HEK293 (cell line): Measurements from ENCODE around the gene CTNNBL1.

Experiments
- CTCF ChIA-PET: fragments of 350-600 bp; formaldehyde crosslinking; extraction: SDS; loops from one replicate; lab custom pipeline; 2021; ENCODE audit warnings: antibody characterized with exemption; lab: Yijun Ruan, JAX
- POLR2A ChIA-PET: fragments of 300-600 bp; formaldehyde crosslinking; extraction: SDS; loops from one replicate; lab custom pipeline; 2020; ENCODE audit warnings: antibody characterized with exemption, inconsistent platforms; lab: Yijun Ruan, JAX
- H3K27ac ChIP-seq: fragments of 200-500 bp; sonication (Bioruptor generic); 2 replicates; pipeline ENCODE4 v1.5.1; 2014; ENCODE audit warnings: low read depth, low read length, control low read depth, inconsistent platforms; ENCODE audit errors: extremely low read depth
- H3K36me3 ChIP-seq, 2 experiments: fragments of 200-500 bp in 1 of 2; sonication (Bioruptor generic) in 1 of 2; 1 replicate in 1 of 2; 2 replicates in 1 of 2; pipeline ENCODE4 v1.5.1; 2014 to 2017; ENCODE audit warnings: inconsistent platforms in 2 of 2, low read length in 2 of 2; ENCODE audit not compliant: control insufficient read depth in 2 of 2, insufficient read depth in 1 of 2
- H3K4me1 ChIP-seq: fragments of 200-500 bp; sonication (Bioruptor generic); 2 replicates; pipeline ENCODE4 v1.5.1; 2014; ENCODE audit warnings: mild to moderate bottlenecking, low read length, inconsistent platforms; ENCODE audit not compliant: control insufficient read depth, insufficient read depth
- H3K4me3 ChIP-seq: 2 replicates; pipeline ENCODE4 v1.5.1; 2011; ENCODE audit warnings: low read depth, mild to moderate bottlenecking, control low read depth, low read length, moderate library complexity
- H3K9me3 ChIP-seq: fragments of 200-500 bp; sonication (Bioruptor generic); 2 replicates; pipeline ENCODE4 v1.5.1; 2014; ENCODE audit warnings: low read depth, low read length, inconsistent platforms; ENCODE audit not compliant: control insufficient read depth, insufficient read depth
- HOXC10 ChIP-seq: sonication (generic); formaldehyde crosslinking; IDR thresholded peaks from 2 replicates; pipeline ENCODE4 v1.8.1; 2023; ENCODE audit warnings: mild to moderate bottlenecking, missing genetic modification reagents
- MYNN ChIP-seq: fragments of 450-650 bp; formaldehyde crosslinking; IDR thresholded peaks from 2 replicates; pipeline ENCODE4 v1.5.1; 2016; ENCODE audit warnings: missing biosample characterization, missing genetic modification characterization, borderline replicate concordance
- ZBTB6 ChIP-seq: fragments of 450-650 bp; formaldehyde crosslinking; IDR thresholded peaks from 2 replicates; pipeline ENCODE4 v1.5.1; 2017; ENCODE audit warnings: missing biosample characterization, missing genetic modification characterization
- ZBTB7A ChIP-seq: fragments of 450-650 bp; formaldehyde crosslinking; IDR thresholded peaks from 2 replicates; pipeline ENCODE4 v1.5.1; 2016; ENCODE audit warnings: low read depth, missing biosample characterization, missing genetic modification characterization
- ZNF121 ChIP-seq: fragments of 450-650 bp; formaldehyde crosslinking; IDR thresholded peaks from 2 replicates; pipeline ENCODE4 v1.5.1; 2016; ENCODE audit warnings: missing biosample characterization, missing genetic modification characterization
- ZNF138 ChIP-seq: fragments of 450-650 bp; formaldehyde crosslinking; IDR thresholded peaks from 2 replicates; pipeline ENCODE4 v1.5.1; 2016; ENCODE audit warnings: missing biosample characterization, missing genetic modification characterization, borderline replicate concordance
- ZNF18 ChIP-seq: fragments of 450-650 bp; formaldehyde crosslinking; IDR thresholded peaks from 2 replicates; pipeline ENCODE4 v1.5.1; 2016; ENCODE audit warnings: missing biosample characterization, missing genetic modification characterization
- ZNF24 ChIP-seq: fragments of 450-650 bp; formaldehyde crosslinking; IDR thresholded peaks from 2 replicates; pipeline ENCODE4 v1.5.1; 2016; ENCODE audit warnings: missing biosample characterization, missing genetic modification characterization
- ZNF354C ChIP-seq: fragments of 450-650 bp; formaldehyde crosslinking; IDR thresholded peaks from 2 replicates; pipeline ENCODE4 v1.5.1; 2016; ENCODE audit warnings: missing biosample characterization, missing genetic modification characterization, low read depth, borderline replicate concordance
- ZNF366 ChIP-seq: fragments of 450-650 bp; formaldehyde crosslinking; conservative IDR thresholded peaks from 2 replicates; pipeline ENCODE4 v1.5.1; 2016; ENCODE audit warnings: missing biosample characterization, missing genetic modification characterization
- ZNF398 ChIP-seq: fragments of 450-650 bp; formaldehyde crosslinking; IDR thresholded peaks from 2 replicates; pipeline ENCODE4 v1.5.1; 2017; ENCODE audit warnings: missing biosample characterization, missing genetic modification characterization
- ZNF48 ChIP-seq: fragments of 450-650 bp; formaldehyde crosslinking; IDR thresholded peaks from 2 replicates; pipeline ENCODE4 v1.5.1; 2016; ENCODE audit warnings: missing biosample characterization, missing genetic modification characterization
- ZNF513 ChIP-seq: fragments of 450-650 bp; IDR thresholded peaks from 2 replicates; pipeline ENCODE4 v1.5.1; 2018; ENCODE audit warnings: missing biosample characterization, missing genetic modification characterization
- ZNF610 ChIP-seq: fragments of 450-650 bp; formaldehyde crosslinking; IDR thresholded peaks from 2 replicates; pipeline ENCODE4 v1.5.1; 2016; ENCODE audit warnings: missing biosample characterization, missing genetic modification characterization, borderline replicate concordance
- ZNF624 ChIP-seq: fragments of 450-650 bp; formaldehyde crosslinking; IDR thresholded peaks from 2 replicates; pipeline ENCODE4 v1.5.1; 2017; ENCODE audit warnings: missing biosample characterization, missing genetic modification characterization
- ZNF843 ChIP-seq: fragments of 450-650 bp; formaldehyde crosslinking; IDR thresholded peaks from 2 replicates; pipeline ENCODE4 v1.5.1; 2016; ENCODE audit warnings: missing biosample characterization, missing genetic modification characterization
- TF ChIP-seq, protein P1 (sequence below): fragments of 450-650 bp; formaldehyde crosslinking; IDR thresholded peaks from 2 replicates; pipeline ENCODE4 v1.5.1; 2016; ENCODE audit warnings: missing biosample characterization, missing genetic modification characterization

CTNNBL1 gene

GRCh38 chr20:37647946-37648345 is 45.9 kb upstream of the CTNNBL1 start:
- Histone ChIP-seq H3K4me1 (no peaks in the 10 kb centered on the region), H3K9me3 (no peaks in the 10 kb centered on the region), H3K27ac (no peak overlapping the region), H3K4me3 (no peak overlapping the region), H3K36me3 (no peaks in the 10 kb centered on the region)
- POLR2A ChIA-PET: no interaction called here
- TF ChIP-seq MYNN (tag by site-specific recombination): no peak
- TF ChIP-seq ZNF398: no peak
- TF ChIP-seq ZNF354C (tag by site-specific recombination): no peak
- CTCF ChIA-PET: no interaction called here

- no peak for TF ChIP-seq ZNF624 (tag by site-specific recombination)
- no peak for TF ChIP-seq ZNF18 (tag by site-specific recombination)
- no peak for TF ChIP-seq ZNF843 (tag by site-specific recombination)
- TF ChIP-seq ZNF138 (tag by site-specific recombination): no peak
- TF ChIP-seq ZNF610 (tag by site-specific recombination): no peak
- TF ChIP-seq ZNF48: no peak
- no peak for TF ChIP-seq ZBTB6
- no peak for TF ChIP-seq ZNF513 (tag by site-specific recombination)
- TF ChIP-seq HOXC10: no peak
- TF ChIP-seq ZNF24 (tag by site-specific recombination): no peak
- no peak for TF ChIP-seq ZBTB7A
- no peak for TF ChIP-seq ZNF121 (tag by site-specific recombination)
- no peak for TF ChIP-seq ZNF366 (tag by site-specific recombination)
- TF ChIP-seq, protein P1, sequence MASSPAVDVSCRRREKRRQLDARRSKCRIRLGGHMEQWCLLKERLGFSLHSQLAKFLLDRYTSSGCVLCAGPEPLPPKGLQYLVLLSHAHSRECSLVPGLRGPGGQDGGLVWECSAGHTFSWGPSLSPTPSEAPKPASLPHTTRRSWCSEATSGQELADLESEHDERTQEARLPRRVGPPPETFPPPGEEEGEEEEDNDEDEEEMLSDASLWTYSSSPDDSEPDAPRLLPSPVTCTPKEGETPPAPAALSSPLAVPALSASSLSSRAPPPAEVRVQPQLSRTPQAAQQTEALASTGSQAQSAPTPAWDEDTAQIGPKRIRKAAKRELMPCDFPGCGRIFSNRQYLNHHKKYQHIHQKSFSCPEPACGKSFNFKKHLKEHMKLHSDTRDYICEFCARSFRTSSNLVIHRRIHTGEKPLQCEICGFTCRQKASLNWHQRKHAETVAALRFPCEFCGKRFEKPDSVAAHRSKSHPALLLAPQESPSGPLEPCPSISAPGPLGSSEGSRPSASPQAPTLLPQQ (tag by site-specific recombination): no peak
- Histone ChIP-seq H3K4me3 (no peak overlapping the region), H3K36me3 (no peaks in the 10 kb centered on the region), H3K27ac (no peak overlapping the region), H3K4me1 (no peaks in the 10 kb centered on the region), H3K9me3 (no peaks in the 10 kb centered on the region)
- POLR2A ChIA-PET: no interaction called here
- CTCF ChIA-PET: no interaction called here
These were observed 44.8 kb upstream of the CTNNBL1 start for GRCh38 chr20:37649017-37649416.
